HFF-Myc (cell line): ENCODE results near the gene RAB22A.
A peak's percentile ranks its signal among the peaks of the same experiment; 100 is the strongest.

Experiments used
- DNase-seq: peaks from one replicate; pipeline ENCODE4 v3.0.0-alpha.2; 2011; ENCODE audit warnings: low read depth; ENCODE audit errors: extremely low read depth
- H3K4me3 ChIP-seq: replicated peaks from 2 replicates; pipeline ENCODE4 v1.5.1; 2011; ENCODE audit warnings: low read depth, mild to moderate bottlenecking, control low read depth, low read length
- CTCF ChIP-seq: IDR thresholded peaks from 2 replicates; pipeline ENCODE4 v1.5.1; 2012; ENCODE audit warnings: mild to moderate bottlenecking, low read depth, low read length, control low read depth; ENCODE audit errors: missing control alignments

RAB22A gene

GRCh38 chr20:58340151-58340550, 30.6 kb downstream of the RAB22A start:
- H3K4me3 ChIP-seq, result no peak overlapping the region
- no peak for DNase-seq
- TF ChIP-seq CTCF, result no peak

GRCh38 chr20:58340853-58341252, 31.3 kb downstream of the RAB22A start:
- no peak for DNase-seq
- no peak for TF ChIP-seq CTCF
- H3K4me3 ChIP-seq, result no peak overlapping the region

- no peak for TF ChIP-seq CTCF
- DNase-seq, result no peak
- H3K4me3 ChIP-seq, result no peak overlapping the region
Observed at GRCh38 chr20:58342104-58342945, 32.8 kb downstream of the RAB22A start.

GRCh38 chr20:58344741-58345140, 35.2 kb downstream of the RAB22A start:
- TF ChIP-seq CTCF, result no peak
- H3K4me3 ChIP-seq, result no peak overlapping the region
- no peak for DNase-seq

GRCh38 chr20:58349570-58349969, 40.1 kb downstream of the RAB22A start:
- DNase-seq, result peak; percentile 51
- H3K4me3 ChIP-seq, result no peak overlapping the region
- TF ChIP-seq CTCF, result no peak

- DNase-seq, result no peak
- no peak overlapping the region for H3K4me3 ChIP-seq
- no peak for TF ChIP-seq CTCF
Observed at GRCh38 chr20:58352468-58352867, 43.0 kb downstream of the RAB22A start.

GRCh38 chr20:58359441-58359840, 49.9 kb downstream of the RAB22A start:
- no peak for DNase-seq
- no peak for TF ChIP-seq CTCF
- H3K4me3 ChIP-seq, result no peak overlapping the region
